RWPE1 (cell line): ENCODE measurements around the gene EYS.

Experiments
- CTCF ChIA-PET: fragments of 350-600 bp; sonication (Branson Sonifier 250); formaldehyde crosslinking; extraction: SDS; loops from one replicate; lab custom pipeline; 2021; lab: Yijun Ruan, JAX
- POLR2A ChIA-PET: fragments of 400-600 bp; formaldehyde crosslinking; extraction: SDS; loops from one replicate; lab custom pipeline; 2020; ENCODE audit warnings: antibody characterized with exemption; ENCODE audit not compliant: low non-redundant PET; lab: Yijun Ruan, JAX
- DNase-seq: peaks from one replicate; pipeline ENCODE4 v3.0.0; 2012; ENCODE audit warnings: low spot score
- H3K27ac ChIP-seq: fragments of 450-650 bp; 2 replicates; pipeline ENCODE4 v1.5.1; 2017
- TF ChIP-seq, protein P1 (sequence below): fragments of 450-650 bp; conservative IDR thresholded peaks from 2 replicates; pipeline ENCODE4 v1.5.1; 2017; ENCODE audit warnings: low read depth, mild to moderate bottlenecking

The EYS gene

DNA sequence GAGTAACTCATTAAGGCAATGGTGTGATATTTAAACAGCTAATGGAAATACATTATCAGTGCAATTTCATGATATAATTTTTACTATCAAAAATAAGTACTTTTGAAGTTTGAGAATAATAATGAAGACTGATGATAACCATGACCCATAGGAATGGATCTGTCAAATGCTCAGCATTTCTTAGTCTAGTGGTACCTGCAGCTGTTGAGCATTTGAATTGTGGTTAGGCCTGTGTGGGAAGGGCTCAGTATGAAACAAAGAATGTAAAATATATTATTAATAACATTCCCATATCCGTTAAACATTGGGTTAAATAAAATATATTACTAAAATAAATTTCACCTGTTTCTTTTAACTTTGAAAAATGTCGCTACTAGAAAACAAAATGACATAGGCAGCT, 1898.5 kb downstream of the EYS start:
- no peak for DNase-seq
- H3K27ac ChIP-seq, result no peak overlapping the region
- ChIA-PET CTCF (no interaction called here), POLR2A (no interaction called here)
- TF ChIP-seq, protein P1, sequence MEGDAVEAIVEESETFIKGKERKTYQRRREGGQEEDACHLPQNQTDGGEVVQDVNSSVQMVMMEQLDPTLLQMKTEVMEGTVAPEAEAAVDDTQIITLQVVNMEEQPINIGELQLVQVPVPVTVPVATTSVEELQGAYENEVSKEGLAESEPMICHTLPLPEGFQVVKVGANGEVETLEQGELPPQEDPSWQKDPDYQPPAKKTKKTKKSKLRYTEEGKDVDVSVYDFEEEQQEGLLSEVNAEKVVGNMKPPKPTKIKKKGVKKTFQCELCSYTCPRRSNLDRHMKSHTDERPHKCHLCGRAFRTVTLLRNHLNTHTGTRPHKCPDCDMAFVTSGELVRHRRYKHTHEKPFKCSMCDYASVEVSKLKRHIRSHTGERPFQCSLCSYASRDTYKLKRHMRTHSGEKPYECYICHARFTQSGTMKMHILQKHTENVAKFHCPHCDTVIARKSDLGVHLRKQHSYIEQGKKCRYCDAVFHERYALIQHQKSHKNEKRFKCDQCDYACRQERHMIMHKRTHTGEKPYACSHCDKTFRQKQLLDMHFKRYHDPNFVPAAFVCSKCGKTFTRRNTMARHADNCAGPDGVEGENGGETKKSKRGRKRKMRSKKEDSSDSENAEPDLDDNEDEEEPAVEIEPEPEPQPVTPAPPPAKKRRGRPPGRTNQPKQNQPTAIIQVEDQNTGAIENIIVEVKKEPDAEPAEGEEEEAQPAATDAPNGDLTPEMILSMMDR, result no peak

DNA sequence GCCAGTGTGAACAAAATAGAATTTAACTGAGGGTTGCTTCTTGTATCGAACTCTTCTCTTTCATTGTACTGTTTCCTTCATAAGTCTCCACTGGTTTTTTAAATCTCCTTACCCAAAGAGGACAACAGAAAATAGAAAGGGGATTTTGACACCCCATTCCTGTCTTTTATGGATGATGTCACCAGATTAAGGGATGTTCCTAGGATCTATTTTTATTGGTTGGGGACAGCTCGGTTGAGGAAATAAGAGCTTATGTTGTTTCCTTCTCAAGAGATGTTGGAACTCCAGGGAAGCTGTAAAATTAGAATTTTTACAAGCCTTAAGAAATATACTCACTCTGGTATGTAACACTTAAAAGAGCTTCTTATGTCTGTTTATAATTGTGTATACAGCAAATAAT, 1900.0 kb downstream of the EYS start:
- TF ChIP-seq, protein P1, result no peak
- ChIA-PET CTCF (interaction anchor here (0.7 kb wide), 1 partner anchor 68 kb away, joined by 3 read pairs; no protein-coding TSS in a partner anchor), POLR2A (no interaction called here)
- H3K27ac ChIP-seq, result no peak overlapping the region
- DNase-seq, result no peak

DNA sequence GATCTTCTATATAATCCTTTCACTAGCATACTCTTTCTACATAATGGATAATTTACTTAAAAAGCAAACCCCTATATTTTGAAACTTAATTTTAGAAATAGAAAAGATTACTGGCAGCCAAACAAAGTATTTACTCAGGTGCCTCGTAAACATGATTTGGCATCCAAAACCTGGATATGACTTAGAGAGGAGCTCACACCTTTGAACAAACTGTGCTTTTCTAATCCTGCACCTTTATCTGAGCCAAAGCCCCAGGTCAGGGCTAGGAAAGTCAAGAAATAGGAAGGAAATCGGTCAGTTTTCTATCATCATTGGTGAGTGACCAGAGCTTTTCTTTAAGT, 1900.5 kb downstream of the EYS start:
- DNase-seq, result peak; percentile 34
- TF ChIP-seq, protein P1, result no peak
- POLR2A ChIA-PET, result no interaction called here
- CTCF ChIA-PET, result interaction anchor here (0.7 to 1.0 kb wide), 2 partner anchors 13 to 68 kb away, joined by 3 read pairs; no protein-coding TSS in a partner anchor
- H3K27ac ChIP-seq, result no peak overlapping the region

DNA sequence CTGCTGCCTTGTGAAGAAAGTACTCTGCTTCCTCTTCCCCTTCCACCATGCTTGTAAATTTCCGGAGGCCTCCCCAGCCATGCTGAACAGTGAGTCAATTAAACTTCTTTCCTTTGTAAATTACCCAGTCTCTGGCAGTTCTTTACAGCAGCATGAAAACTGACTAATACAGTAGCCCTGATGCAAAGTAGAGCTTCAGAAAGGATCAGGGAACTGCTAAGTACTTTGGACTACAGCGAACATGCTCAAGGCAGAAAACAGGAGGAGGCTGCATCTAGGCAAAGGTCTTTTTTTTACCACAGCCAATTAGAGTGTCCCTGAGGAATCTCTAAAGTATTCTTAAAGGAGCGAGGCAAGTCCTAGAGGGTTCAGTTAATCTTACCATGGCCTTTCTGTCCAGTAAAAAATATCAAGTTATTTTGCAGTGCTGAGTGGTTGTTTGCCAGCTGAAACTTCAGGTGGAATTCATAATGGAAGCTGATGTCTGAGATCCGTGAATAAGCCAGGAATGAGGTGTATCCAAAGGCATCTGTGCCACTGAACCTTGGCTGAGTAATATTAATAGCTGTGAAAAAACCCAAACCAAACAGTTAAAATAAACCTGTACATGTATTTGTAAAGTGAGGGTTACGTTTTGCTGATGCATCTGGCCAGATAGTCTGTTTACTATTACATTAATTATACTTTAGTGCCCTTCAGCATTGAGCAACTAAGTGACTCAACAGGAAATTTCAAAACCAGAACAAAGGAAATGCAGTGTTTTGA, 1901.0 kb downstream of the EYS start:
- POLR2A ChIA-PET, result no interaction called here
- H3K27ac ChIP-seq, result peak overlapping the region; percentile 60
- CTCF ChIA-PET, result interaction anchor here (1.0 kb wide), 1 partner anchor 13 kb away, joined by 3 read pairs; no protein-coding TSS in a partner anchor
- peak; percentile 70 for DNase-seq
- TF ChIP-seq, protein P1, result no peak

DNA sequence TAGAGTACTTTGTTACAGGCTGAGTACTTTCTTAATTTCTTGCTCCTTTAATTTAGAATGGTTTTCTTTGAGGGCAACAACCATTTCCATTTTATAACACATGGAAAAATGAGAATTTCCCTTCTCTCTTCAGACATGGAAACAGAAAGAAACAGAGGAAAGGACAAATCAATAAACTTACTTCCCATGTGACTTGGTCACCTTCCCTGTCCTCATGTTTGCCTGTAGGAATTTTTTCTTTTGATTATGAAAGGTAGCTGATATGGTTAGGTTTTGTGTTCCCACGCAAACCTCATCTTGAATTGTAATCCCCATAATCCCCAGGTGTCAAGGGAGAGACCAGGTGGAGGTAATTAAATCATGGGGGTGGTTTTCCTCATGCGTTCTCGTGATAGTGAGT, 1901.7 kb downstream of the EYS start:
- TF ChIP-seq, protein P1, result no peak
- ChIA-PET CTCF (no interaction called here), POLR2A (no interaction called here)
- DNase-seq, result no peak
- H3K27ac ChIP-seq, result peak overlapping the region; percentile 60

DNA sequence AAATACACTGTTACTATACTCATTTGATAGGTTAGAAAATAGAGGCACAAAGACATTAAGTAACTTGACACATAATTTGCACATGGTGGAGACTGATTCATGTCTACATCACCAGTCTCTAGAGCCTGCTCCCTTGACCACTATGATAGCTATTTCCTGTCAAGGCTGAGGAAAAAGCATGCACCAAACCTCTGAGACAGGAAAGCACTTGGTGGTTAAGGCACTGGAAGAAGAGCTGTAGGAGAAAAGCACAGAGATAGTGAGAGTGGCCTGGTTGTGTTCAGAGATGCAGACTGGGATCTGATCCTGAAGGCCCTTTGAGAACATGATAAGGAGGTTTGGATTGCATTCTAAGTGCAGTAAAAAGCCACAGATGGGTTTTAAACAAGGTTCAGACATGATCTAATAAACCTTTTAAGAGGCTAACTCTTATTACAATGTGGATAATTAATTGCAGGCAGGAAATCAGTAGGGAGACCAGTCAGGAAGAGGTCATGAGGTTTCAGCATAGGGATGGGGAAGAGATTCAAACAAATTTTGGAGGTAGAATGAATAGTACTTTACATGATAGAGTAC, 1902.6 kb downstream of the EYS start:
- H3K27ac ChIP-seq, result peak overlapping the region; percentile 86
- peak; percentile 41 for DNase-seq
- ChIA-PET CTCF (interaction anchor here (0.6 kb wide), 1 partner anchor 390 kb away, joined by 4 read pairs; no protein-coding TSS in a partner anchor), POLR2A (no interaction called here)
- TF ChIP-seq, protein P1, result no peak
